OCI-LY1 (cell line): ENCODE measurements around the gene ADGRV1.

ENCODE experiments used
- H2AFZ ChIP-seq: fragments of 200-600 bp; sonication (generic), shearing (Covaris generic); 2 replicates; pipeline ENCODE4 v1.6.0; 2014; ENCODE audit warnings: antibody characterized with exemption, mild to moderate bottlenecking, low read length
- H3F3A ChIP-seq: fragments of 200-600 bp; sonication (generic), shearing (Covaris generic); 2 replicates; pipeline ENCODE4 v1.6.0; 2014; ENCODE audit warnings: mild to moderate bottlenecking, antibody characterized with exemption, low read length, moderate library complexity; ENCODE audit not compliant: insufficient read depth
- H3K27ac ChIP-seq: fragments of 200-600 bp; sonication (generic); 2 replicates; pipeline ENCODE4 v1.5.1; 2014; ENCODE audit warnings: low read length, mixed run types, mild to moderate bottlenecking, low read depth; ENCODE audit not compliant: poor library complexity, severe bottlenecking
- H3K27me3 ChIP-seq: fragments of 200-600 bp; sonication (generic); 2 replicates; pipeline ENCODE4 v1.6.0; 2014; ENCODE audit warnings: antibody characterized with exemption, mild to moderate bottlenecking, low read length, moderate library complexity; ENCODE audit not compliant: insufficient read depth
- H3K36me3 ChIP-seq: fragments of 200-600 bp; sonication (generic); 2 replicates; pipeline ENCODE4 v1.6.1; 2014; ENCODE audit warnings: mild to moderate bottlenecking, antibody characterized with exemption, low read length, moderate library complexity, mixed read lengths; ENCODE audit not compliant: insufficient read depth
- H3K4me1 ChIP-seq: fragments of 200-600 bp; sonication (generic); 2 replicates; pipeline ENCODE4 v1.5.1; 2014; ENCODE audit warnings: mild to moderate bottlenecking, low read length, moderate library complexity; ENCODE audit not compliant: insufficient read depth, severe bottlenecking
- H3K4me2 ChIP-seq: fragments of 200-600 bp; sonication (generic), shearing (Covaris generic); 2 replicates; pipeline ENCODE4 v1.6.1; 2014; ENCODE audit warnings: low read length
- H3K4me3 ChIP-seq: fragments of 200-600 bp; sonication (generic); 2 replicates; pipeline ENCODE4 v1.5.1; 2014; ENCODE audit warnings: low read length, low read depth, mild to moderate bottlenecking, mixed read lengths; ENCODE audit not compliant: poor library complexity, severe bottlenecking
- H3K79me2 ChIP-seq: fragments of 200-600 bp; shearing (Covaris generic); 2 replicates; pipeline ENCODE4 v1.6.1; 2016; ENCODE audit warnings: mixed run types, low read length, mixed read lengths; ENCODE audit not compliant: insufficient read depth
- H3K9ac ChIP-seq: fragments of 200-600 bp; sonication (generic), shearing (Covaris generic); 2 replicates; pipeline ENCODE4 v1.6.1; 2014; ENCODE audit warnings: mild to moderate bottlenecking, low read length, mixed read lengths
- H3K9me2 ChIP-seq: fragments of 200-600 bp; sonication (generic), shearing (Covaris generic); 2 replicates; pipeline ENCODE4 v1.6.1; 2014; ENCODE audit warnings: low read depth, mild to moderate bottlenecking, low read length, mixed read lengths
- H3K9me3 ChIP-seq: fragments of 200-600 bp; shearing (Covaris generic); 2 replicates; pipeline ENCODE4 v1.6.1; 2014; ENCODE audit warnings: low read length, mixed read lengths
- H4K20me1 ChIP-seq: fragments of 200-600 bp; sonication (generic), shearing (Covaris generic); 2 replicates; pipeline ENCODE4 v1.6.0; 2016; ENCODE audit warnings: mild to moderate bottlenecking, low read length; ENCODE audit not compliant: insufficient read depth
- CTCF ChIP-seq: fragments of 200-600 bp; sonication (generic), shearing (Covaris generic); IDR thresholded peaks from 2 replicates; pipeline ENCODE4 v1.5.1; 2017; ENCODE audit warnings: mild to moderate bottlenecking, antibody characterized with exemption, low read length, moderate library complexity, mixed read lengths
- EZH2 ChIP-seq: fragments of 200-600 bp; sonication (generic), shearing (Covaris generic); IDR thresholded peaks from 2 replicates; pipeline ENCODE4 v1.8.0; 2017; ENCODE audit warnings: borderline replicate concordance, mixed run types, mild to moderate bottlenecking, antibody characterized with exemption, low read length, moderate library complexity, mixed read lengths

Gene ADGRV1

GRCh38 chr5:90983711-90984124 is 425.1 kb downstream of the ADGRV1 start:
- Histone ChIP-seq H3K27ac (no peak overlapping the region), H3K4me3 (no peak overlapping the region), H4K20me1 (no peaks in the 10 kb centered on the region), H2AFZ (no peak overlapping the region), H3K9ac (no peak overlapping the region), H3K79me2 (no peaks in the 10 kb centered on the region), H3F3A (no peaks in the 10 kb centered on the region), H3K36me3 (no peaks in the 10 kb centered on the region), H3K9me3 (no peaks in the 10 kb centered on the region), H3K27me3 (no peaks in the 10 kb centered on the region), H3K4me2 (no peak overlapping the region), H3K4me1 (no peaks in the 10 kb centered on the region), H3K9me2 (no peaks in the 10 kb centered on the region)
- TF ChIP-seq EZH2 (no peak), CTCF (no peak)

GRCh38 chr5:90985341-90985740 is 426.7 kb downstream of the ADGRV1 start:
- Histone ChIP-seq H3F3A (no peaks in the 10 kb centered on the region), H3K27me3 (no peaks in the 10 kb centered on the region), H2AFZ (no peak overlapping the region), H3K4me1 (no peaks in the 10 kb centered on the region), H4K20me1 (no peaks in the 10 kb centered on the region), H3K79me2 (no peaks in the 10 kb centered on the region), H3K4me3 (no peak overlapping the region), H3K9ac (no peak overlapping the region), H3K9me2 (no peaks in the 10 kb centered on the region), H3K9me3 (no peaks in the 10 kb centered on the region), H3K4me2 (no peak overlapping the region), H3K27ac (no peak overlapping the region), H3K36me3 (no peaks in the 10 kb centered on the region)
- TF ChIP-seq CTCF = no peak
- no peak for TF ChIP-seq EZH2

GRCh38 chr5:90987726-90988125 is 429.1 kb downstream of the ADGRV1 start:
- H3K79me2 ChIP-seq = no peaks in the 10 kb centered on the region
- no peaks in the 10 kb centered on the region for H3K9me2 ChIP-seq
- no peak overlapping the region for H3K9ac ChIP-seq
- H3K27ac ChIP-seq = no peak overlapping the region
- H4K20me1 ChIP-seq = no peaks in the 10 kb centered on the region
- no peaks in the 10 kb centered on the region for H3K36me3 ChIP-seq
- no peaks in the 10 kb centered on the region for H3K27me3 ChIP-seq
- TF ChIP-seq EZH2 (no peak), CTCF (no peak)
- no peaks in the 10 kb centered on the region for H3K9me3 ChIP-seq
- no peak overlapping the region for H3K4me3 ChIP-seq
- no peak overlapping the region for H2AFZ ChIP-seq
- H3K4me2 ChIP-seq = no peak overlapping the region
- H3K4me1 ChIP-seq = no peaks in the 10 kb centered on the region
- H3F3A ChIP-seq = no peaks in the 10 kb centered on the region
